Esophagus muscularis mucosa (tissue), 4 donors: Measurements from ENCODE around the gene NAV1. TPM values are rescaled to one million over a fixed set of nuclear protein-coding genes. Genes with fewer than 3 reads are reported as not detected.
A peak's percentile ranks its signal among the peaks of the same experiment; 100 is the strongest.

Experiments used
- DNase-seq: peaks from one replicate; pipeline ENCODE4 v3.0.0-alpha.2; 2017; ENCODE audit errors: extremely low spot score
- H3K27ac ChIP-seq, 4 donors: fragments of 200-600 bp; sonication (generic); replicated peaks in 1 of 4; 1 replicate in 3 of 4; 2 replicates in 1 of 4; pipeline ENCODE4 v1.5.1; 2016 to 2019; ENCODE audit warnings: mild to moderate bottlenecking in 1 of 4
- H3K27me3 ChIP-seq, 4 donors: fragments of 200-600 bp; sonication (generic); one replicate each; pipeline versions ENCODE4 v1.5.1 to v1.6.0; 2016 to 2019
- H3K36me3 ChIP-seq, 4 donors: fragments of 200-600 bp; sonication (generic); one replicate each; pipeline ENCODE4 v1.5.1; 2016 to 2019
- H3K4me1 ChIP-seq, 4 donors: fragments of 200-600 bp; sonication (generic); one replicate each; pipeline ENCODE4 v1.5.1; 2016 to 2019
- H3K4me3 ChIP-seq, 4 donors: fragments of 200-600 bp; sonication (generic); 1 replicate in 2 of 4; 2 replicates in 2 of 4; pipeline ENCODE4 v1.5.1; 2016 to 2019; ENCODE audit warnings: mild to moderate bottlenecking in 4 of 4, moderate library complexity in 1 of 4
- H3K9me3 ChIP-seq, 4 donors: fragments of 200-600 bp; sonication (generic); 1 replicate in 3 of 4; 2 replicates in 1 of 4; pipeline ENCODE4 v1.5.1; 2016 to 2019
- CTCF ChIP-seq, 3 experiments: fragments of 200-600 bp in 2 of 3; fragments of 450-650 bp in 1 of 3; sonication (generic) in 2 of 3; IDR thresholded peaks; one replicate each; pipeline ENCODE4 v1.5.1; 2017 to 2019; ENCODE audit warnings: antibody characterized with exemption in 3 of 3, mild to moderate bottlenecking in 2 of 3, moderate library complexity in 1 of 3
- EP300 ChIP-seq: sonication (generic); formaldehyde crosslinking; IDR thresholded peaks from one replicate; pipeline ENCODE4 v1.6.1; 2017; ENCODE audit warnings: antibody characterized with exemption
- POLR2A ChIP-seq: fragments of 450-650 bp; IDR thresholded peaks from one replicate; pipeline ENCODE4 v1.6.1; 2017; ENCODE audit warnings: antibody characterized with exemption, moderate library complexity, mild to moderate bottlenecking, low read depth
- POLR2AphosphoS5 ChIP-seq, 2 donors: sonication (generic); formaldehyde crosslinking; IDR thresholded peaks; one replicate each; pipeline ENCODE4 v1.6.1; 2017; ENCODE audit warnings: antibody characterized with exemption in 2 of 2
- WGBS: methylation state at CpG from one replicate; pipeline ENCODE4 v1.1.5; 2018; 5-methylcytosine and 5-hydroxymethylcytosine counted together
- intact Hi-C: fragments of 100-400 bp; cut with DNase I; formaldehyde crosslinking; loops from one replicate; pipeline ENCODE4 v1.15.1; 2023
- total RNA-seq, 4 donors: library from RNA; depleted of rRNA; stranded (reverse); fragments of >200 nt; gene quantifications; one replicate each; pipeline versions ENCODE4 v1.1.0 to v1.2.1, GENCODE V29; 2016

The NAV1 gene
- total RNA-seq, 4 donors from 2014 or later, result 12.9 to 35.5 (median 21.9) TPM

GRCh38 chr1:201531551-201532425, 7.1 kb upstream of the NAV1 start:
- peak overlapping the region; percentile 30 to 53 (median 45) for H3K27ac ChIP-seq

GRCh38 chr1:201533836-201534235, 5.1 kb upstream of the NAV1 start:
- intact Hi-C loops, result loop anchor here (2.0 to 5.0 kb wide), 2 partner anchors 171 to 258 kb away; no protein-coding TSS in a partner anchor
- H3K27ac ChIP-seq, result peak overlapping the region in 3 of 4 donors; percentile 84 to 87 (median 86)
- TF ChIP-seq CTCF (IDR thresholded peaks at IDR 0.05) (no peak), EP300 (no peak), POLR2A (no peak), POLR2AphosphoS5 (IDR thresholded peaks at IDR 0.05) (no peak)

More at GRCh38 chr1:201531551-201532425, 7.1 kb upstream of the NAV1 start:
- intact Hi-C loops, result loop anchor here (2.0 to 5.0 kb wide), 2 partner anchors 173 to 261 kb away; no protein-coding TSS in a partner anchor
- H3K4me3 ChIP-seq, result no peak overlapping the region
- no peaks in the 10 kb centered on the region for H3K9me3 ChIP-seq
- 78% methylated on average over 6 of the region's 9 CpGs for WGBS
- no peaks in the 10 kb centered on the region for H3K27me3 ChIP-seq
- TF ChIP-seq EP300 (no peak), POLR2AphosphoS5 (IDR thresholded peaks at IDR 0.05) (no peak), POLR2A (no peak), CTCF (IDR thresholded peaks at IDR 0.05) (no peak)
- H3K4me1 ChIP-seq, result peaks cover 32 to 56% (median 54%) of the 10 kb centered on the region in 4 donors
- no peaks in the 10 kb centered on the region for H3K36me3 ChIP-seq
- DNase-seq, result no peak

GRCh38 chr1:201535046-201535918, 3.6 kb upstream of the NAV1 start:
- Histone ChIP-seq H3K36me3 (no peaks in the 10 kb centered on the region), H3K9me3 (no peaks in the 10 kb centered on the region), H3K4me3 (no peak overlapping the region), H3K27ac (peak overlapping the region; percentile 84 to 87 (median 85)), H3K27me3 (no peaks in the 10 kb centered on the region), H3K4me1 (peaks cover 52 to 86% (median 83%) of the 10 kb centered on the region in 4 donors)
- DNase-seq, result no peak
- TF ChIP-seq EP300 (peak; percentile 83), CTCF (IDR thresholded peaks at IDR 0.05) (peak in 1 of 3 experiments; percentile 11), POLR2A (no peak), POLR2AphosphoS5 (IDR thresholded peaks at IDR 0.05) (peak; percentile 40 to 45)
- 32% methylated on average over 6 of the region's 6 CpGs for WGBS
- intact Hi-C loops, result no loop called here

More at GRCh38 chr1:201533836-201534235, 5.1 kb upstream of the NAV1 start:
- 55% methylated on average over 4 of the region's 4 CpGs for WGBS
- H3K9me3 ChIP-seq, result no peaks in the 10 kb centered on the region
- no peaks in the 10 kb centered on the region for H3K36me3 ChIP-seq
- H3K4me3 ChIP-seq, result no peak overlapping the region
- H3K4me1 ChIP-seq, result peaks cover 49 to 76% (median 74%) of the 10 kb centered on the region in 4 donors
- DNase-seq, result no peak
- no peaks in the 10 kb centered on the region for H3K27me3 ChIP-seq

- 51% methylated on average over 6 of the region's 6 CpGs for whole genome bisulfite sequencing
- TF ChIP-seq POLR2A, result no peak
- no peak for TF ChIP-seq EP300
- TF ChIP-seq CTCF (IDR thresholded peaks at IDR 0.05), result no peak
- no peak for TF ChIP-seq POLR2AphosphoS5 (IDR thresholded peaks at IDR 0.05)
- no peaks in the 10 kb centered on the region for H3K9me3 ChIP-seq
- no peaks in the 10 kb centered on the region for H3K27me3 ChIP-seq
- no peak for DNase-seq
- H3K36me3 ChIP-seq, result no peaks in the 10 kb centered on the region
- H3K4me1 ChIP-seq, result peaks cover 57 to 86% (median 83%) of the 10 kb centered on the region in 4 donors
- peak overlapping the region; percentile 84 to 87 (median 85) for H3K27ac ChIP-seq
- no peak overlapping the region for H3K4me3 ChIP-seq
- intact Hi-C loops, result no loop called here
Measured at GRCh38 chr1:201535919-201536245, 3.0 kb upstream of the NAV1 start.
